Measurements from ENCODE around the gene MSH2. TPM values are rescaled to one million over a fixed set of nuclear protein-coding genes. Genes with fewer than 3 reads are reported as not detected.

Gene MSH2
- 26.1 and 27.7 TPM in 2 replicates for total RNA-seq
- 13.1 and 20.8 TPM in 2 replicates for polyA plus RNA-seq

GRCh38 chr2:47402805-47403608, at the start of gene MSH2:
Gene MSH2, plus strand, starts transcription at chr2:47403156. Its CDS starts 36 bp downstream, at chr2:47403192.
- Histone ChIP-seq H3K27ac (peak within 1 kb of the TSS; percentile 80), H3K4me1 (ENCODE audit: insufficient read depth) (peaks cover 15% of the 10 kb centered on the region), H3K9me3 (ENCODE audit: low read depth) (no peaks in the 10 kb centered on the region), H3K4me3 (peak within 1 kb of the TSS; percentile 74), H3K36me3 (replicated peaks; ENCODE audit: insufficient read depth, low read depth) (no peaks in the 10 kb centered on the region), H3K9me2 (replicated peaks; ENCODE audit: insufficient read depth) (no peaks in the 10 kb centered on the region), H3K27me3 (no peaks in the 10 kb centered on the region), H3K79me2 (peaks cover 43% of the 10 kb centered on the region), H3K4me2 (peak within 1 kb of the TSS; percentile 82), H2AFZ (peak within 1 kb of the TSS; percentile 85), H4K20me1 (ENCODE audit: insufficient read depth, poor library complexity, severe bottlenecking) (no peaks in the 10 kb centered on the region)
- DNase-seq (ENCODE audit: low spot score): peak; percentile 92
- TF ChIP-seq EZH2 (IDR thresholded peaks at IDR 0.05; ENCODE audit: borderline replicate concordance): no peak
- TF ChIP-seq CTCF (IDR thresholded peaks at IDR 0.05; ENCODE audit: poor library complexity): no peak
- TF ChIP-seq EZH2phosphoT487 (IDR thresholded peaks at IDR 0.05; ENCODE audit: low read depth, severe bottlenecking, unreplicated experiment): no peak
- WGBS (ENCODE audit: low lambda C conversion rate, missing lambda C conversion rate): 2% methylated on average over 59 of the region's 73 CpGs

- Histone ChIP-seq H3K36me3 (replicated peaks; ENCODE audit: insufficient read depth, low read depth) (no peaks in the 10 kb centered on the region), H2AFZ (no peak overlapping the region), H3K79me2 (no peaks in the 10 kb centered on the region), H4K20me1 (ENCODE audit: insufficient read depth, poor library complexity, severe bottlenecking) (no peaks in the 10 kb centered on the region), H3K9me3 (ENCODE audit: low read depth) (no peaks in the 10 kb centered on the region), H3K4me1 (ENCODE audit: insufficient read depth) (peaks cover 13% of the 10 kb centered on the region), H3K4me2 (no peak overlapping the region), H3K9me2 (replicated peaks; ENCODE audit: insufficient read depth) (no peaks in the 10 kb centered on the region), H3K27ac (peak overlapping the region; percentile 89), H3K4me3 (no peak overlapping the region), H3K27me3 (no peaks in the 10 kb centered on the region)
- peak; percentile 65 for DNase-seq (ENCODE audit: low spot score)
- WGBS (ENCODE audit: low lambda C conversion rate, missing lambda C conversion rate): 63% methylated on average over 11 of the region's 11 CpGs
- TF ChIP-seq CTCF (IDR thresholded peaks at IDR 0.05; ENCODE audit: poor library complexity): no peak
- TF ChIP-seq EZH2phosphoT487 (IDR thresholded peaks at IDR 0.05; ENCODE audit: low read depth, severe bottlenecking, unreplicated experiment): no peak
- no peak for TF ChIP-seq EZH2 (IDR thresholded peaks at IDR 0.05; ENCODE audit: borderline replicate concordance)
Measured at GRCh38 chr2:47354013-47354847, 48.7 kb upstream of the MSH2 start.

GRCh38 chr2:47354848-47355204, 48.1 kb upstream of the MSH2 start:
- TF ChIP-seq EZH2phosphoT487 (IDR thresholded peaks at IDR 0.05; ENCODE audit: low read depth, severe bottlenecking, unreplicated experiment) (no peak), CTCF (IDR thresholded peaks at IDR 0.05; ENCODE audit: poor library complexity) (no peak), EZH2 (IDR thresholded peaks at IDR 0.05; ENCODE audit: borderline replicate concordance) (no peak)
- no peaks in the 10 kb centered on the region for H3K36me3 ChIP-seq (replicated peaks; ENCODE audit: insufficient read depth, low read depth)
- H3K9me2 ChIP-seq (replicated peaks; ENCODE audit: insufficient read depth): no peaks in the 10 kb centered on the region
- no peak for DNase-seq (ENCODE audit: low spot score)
- peak overlapping the region; percentile 89 for H3K27ac ChIP-seq
- peaks cover 13% of the 10 kb centered on the region for H3K4me1 ChIP-seq (ENCODE audit: insufficient read depth)
- no peaks in the 10 kb centered on the region for H3K27me3 ChIP-seq
- no peak overlapping the region for H3K4me3 ChIP-seq
- no peaks in the 10 kb centered on the region for H3K9me3 ChIP-seq (ENCODE audit: low read depth)
- H2AFZ ChIP-seq: no peak overlapping the region
- H4K20me1 ChIP-seq (ENCODE audit: insufficient read depth, poor library complexity, severe bottlenecking): no peaks in the 10 kb centered on the region
- no peaks in the 10 kb centered on the region for H3K79me2 ChIP-seq
- WGBS (ENCODE audit: low lambda C conversion rate, missing lambda C conversion rate): 40% methylated on average over 5 of the region's 5 CpGs
- peak overlapping the region; percentile 47 for H3K4me2 ChIP-seq
